WERI-Rb-1 (cell line): Measurements from ENCODE around the gene WDR27.

Experiments used
- DNase-seq: peaks from one replicate; pipeline ENCODE4 v3.0.0-alpha.2; 2020
- H3K27ac ChIP-seq: fragments of 250-450 bp; sonication (Bioruptor Pico); 2 replicates; pipeline ENCODE4 v1.5.1; 2020; ENCODE audit warnings: mild to moderate bottlenecking, moderate library complexity
- H3K27me3 ChIP-seq: fragments of 250-450 bp; sonication (Bioruptor Pico); 2 replicates; pipeline ENCODE4 v1.5.1; 2021; ENCODE audit warnings: mild to moderate bottlenecking, low read depth, moderate library complexity; ENCODE audit not compliant: insufficient read depth, severe bottlenecking
- H3K36me3 ChIP-seq: fragments of 250-450 bp; sonication (Bioruptor Pico); 2 replicates; pipeline ENCODE4 v1.5.1; 2020; ENCODE audit warnings: mild to moderate bottlenecking, moderate library complexity
- H3K4me3 ChIP-seq: 2 replicates; pipeline ENCODE4 v1.5.1; 2011; ENCODE audit warnings: low read depth, mild to moderate bottlenecking, control low read depth, low read length
- H3K9me3 ChIP-seq: fragments of 250-450 bp; sonication (Bioruptor Pico); 2 replicates; pipeline ENCODE4 v1.5.1; 2021; ENCODE audit warnings: mild to moderate bottlenecking, moderate library complexity; ENCODE audit not compliant: severe bottlenecking
- TF ChIP-seq, protein P1 (sequence below): IDR thresholded peaks from 2 replicates; pipeline ENCODE4 v1.5.1; 2011; ENCODE audit warnings: low read depth, mild to moderate bottlenecking, control low read depth, inconsistent platforms, low read length

Gene WDR27

DNA sequence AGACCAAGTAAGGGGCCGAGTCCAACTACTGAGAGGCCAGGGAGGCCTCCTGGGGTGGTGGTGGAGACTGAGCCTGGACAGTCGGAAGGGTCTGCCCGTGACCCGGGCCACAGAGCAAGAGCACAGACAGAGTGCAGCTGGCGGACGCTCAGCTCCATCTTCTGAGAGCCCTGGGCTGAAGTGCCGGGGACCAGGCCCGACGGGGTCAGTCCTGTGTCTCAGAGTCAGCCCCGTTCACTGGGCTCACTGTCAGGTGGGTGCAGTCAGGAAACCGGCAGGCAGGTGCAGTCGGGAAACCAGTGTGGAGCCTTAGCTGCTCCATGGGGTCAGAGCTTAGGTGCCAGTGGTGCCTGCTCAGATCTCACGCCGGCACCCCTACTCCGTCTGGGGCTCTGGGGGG lies 76.5 kb downstream of the WDR27 start:
- Histone ChIP-seq H3K9me3 (no peaks in the 10 kb centered on the region), H3K4me3 (no peak overlapping the region), H3K36me3 (no peaks in the 10 kb centered on the region), H3K27me3 (no peaks in the 10 kb centered on the region), H3K27ac (no peak overlapping the region)
- DNase-seq: no peak
- TF ChIP-seq, protein P1, sequence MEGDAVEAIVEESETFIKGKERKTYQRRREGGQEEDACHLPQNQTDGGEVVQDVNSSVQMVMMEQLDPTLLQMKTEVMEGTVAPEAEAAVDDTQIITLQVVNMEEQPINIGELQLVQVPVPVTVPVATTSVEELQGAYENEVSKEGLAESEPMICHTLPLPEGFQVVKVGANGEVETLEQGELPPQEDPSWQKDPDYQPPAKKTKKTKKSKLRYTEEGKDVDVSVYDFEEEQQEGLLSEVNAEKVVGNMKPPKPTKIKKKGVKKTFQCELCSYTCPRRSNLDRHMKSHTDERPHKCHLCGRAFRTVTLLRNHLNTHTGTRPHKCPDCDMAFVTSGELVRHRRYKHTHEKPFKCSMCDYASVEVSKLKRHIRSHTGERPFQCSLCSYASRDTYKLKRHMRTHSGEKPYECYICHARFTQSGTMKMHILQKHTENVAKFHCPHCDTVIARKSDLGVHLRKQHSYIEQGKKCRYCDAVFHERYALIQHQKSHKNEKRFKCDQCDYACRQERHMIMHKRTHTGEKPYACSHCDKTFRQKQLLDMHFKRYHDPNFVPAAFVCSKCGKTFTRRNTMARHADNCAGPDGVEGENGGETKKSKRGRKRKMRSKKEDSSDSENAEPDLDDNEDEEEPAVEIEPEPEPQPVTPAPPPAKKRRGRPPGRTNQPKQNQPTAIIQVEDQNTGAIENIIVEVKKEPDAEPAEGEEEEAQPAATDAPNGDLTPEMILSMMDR: no peak

DNA sequence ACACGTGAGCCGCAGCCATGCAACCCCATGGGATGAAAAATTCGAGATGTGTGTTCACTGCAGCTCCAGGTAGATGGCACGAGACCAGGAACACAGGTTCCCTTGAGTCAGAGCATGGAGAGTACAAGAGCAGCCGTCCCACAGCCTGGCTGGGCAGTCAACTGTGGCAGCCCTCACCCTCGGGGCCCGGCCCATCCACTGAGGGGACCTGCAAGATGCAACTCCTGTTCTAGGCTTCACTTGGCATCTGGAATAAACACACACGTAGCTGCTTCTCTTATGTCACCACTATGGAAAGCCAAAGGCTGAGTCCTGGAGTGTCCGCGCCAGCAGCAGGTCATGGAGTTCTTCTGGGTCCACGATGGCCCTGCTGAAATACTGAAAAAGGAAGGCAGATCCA lies 77.0 kb downstream of the WDR27 start:
- no peak for DNase-seq
- Histone ChIP-seq H3K4me3 (no peak overlapping the region), H3K9me3 (no peaks in the 10 kb centered on the region), H3K36me3 (no peaks in the 10 kb centered on the region), H3K27me3 (no peaks in the 10 kb centered on the region), H3K27ac (no peak overlapping the region)
- TF ChIP-seq, protein P1: no peak

DNA sequence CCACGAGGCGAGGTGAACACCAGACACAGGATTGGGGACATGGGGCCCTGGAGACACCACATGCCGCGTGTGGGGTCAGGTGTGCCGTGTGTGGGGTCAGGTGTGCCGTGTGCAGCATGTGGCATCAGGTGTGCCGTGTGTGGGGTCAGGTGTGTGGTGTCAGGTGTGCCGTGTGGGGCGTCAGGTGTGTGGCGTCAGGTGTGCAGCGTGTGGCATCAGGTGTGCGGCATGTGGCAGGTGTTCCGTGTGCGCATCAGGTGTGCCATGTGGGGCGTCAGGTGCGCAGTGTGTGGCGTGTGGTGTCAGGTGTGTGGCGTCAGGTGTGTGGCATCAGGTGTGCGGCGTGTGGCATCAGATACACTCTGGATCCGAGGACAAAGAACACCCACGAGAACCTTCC lies 77.9 kb downstream of the WDR27 start:
- DNase-seq: no peak
- TF ChIP-seq, protein P1: no peak
- no peaks in the 10 kb centered on the region for H3K27me3 ChIP-seq
- H3K27ac ChIP-seq: no peak overlapping the region
- no peaks in the 10 kb centered on the region for H3K9me3 ChIP-seq
- H3K4me3 ChIP-seq: no peak overlapping the region
- H3K36me3 ChIP-seq: no peaks in the 10 kb centered on the region

DNA sequence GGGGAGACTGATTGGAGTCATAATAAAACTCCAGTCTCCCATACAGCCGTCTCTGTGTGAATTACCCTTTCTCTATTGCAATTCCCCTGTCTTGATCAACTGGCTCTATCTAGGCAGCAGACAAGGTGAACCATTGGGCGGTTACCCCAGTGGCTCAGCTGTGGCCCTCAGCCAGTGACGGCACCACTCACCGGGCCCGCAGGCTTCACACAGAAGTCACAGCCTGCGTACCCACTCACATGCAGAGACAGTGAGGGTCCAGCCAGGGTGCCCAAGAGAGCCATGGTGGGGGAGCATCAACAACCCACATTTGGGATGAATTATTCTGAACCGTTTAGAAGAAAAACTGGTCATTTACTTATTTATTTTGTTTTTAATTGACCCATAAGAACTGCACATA lies 78.5 kb downstream of the WDR27 start:
- Histone ChIP-seq H3K36me3 (no peaks in the 10 kb centered on the region), H3K4me3 (no peak overlapping the region), H3K27me3 (no peaks in the 10 kb centered on the region), H3K9me3 (no peaks in the 10 kb centered on the region), H3K27ac (no peak overlapping the region)
- TF ChIP-seq, protein P1: no peak
- no peak for DNase-seq

DNA sequence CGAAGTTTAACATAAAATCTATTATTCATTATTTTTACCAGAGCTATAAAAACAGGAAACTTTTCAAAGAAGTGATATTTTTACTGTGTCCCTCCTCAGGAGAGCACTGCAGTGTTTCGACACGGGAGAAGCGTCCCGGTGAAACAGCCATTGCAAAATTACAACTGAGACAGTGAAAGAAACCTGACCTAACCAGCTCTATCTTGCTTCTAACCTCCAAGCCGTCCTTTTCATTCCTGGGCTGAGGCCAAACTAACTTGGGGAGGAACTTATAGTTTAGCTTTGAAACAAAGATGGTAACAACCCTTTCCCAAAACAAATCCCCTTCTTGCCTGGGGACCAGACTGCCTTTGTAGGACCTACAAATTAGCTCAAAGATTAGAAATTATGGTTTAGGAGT lies 79.2 kb downstream of the WDR27 start:
- Histone ChIP-seq H3K27ac (no peak overlapping the region), H3K27me3 (no peaks in the 10 kb centered on the region), H3K4me3 (no peak overlapping the region), H3K9me3 (no peaks in the 10 kb centered on the region), H3K36me3 (no peaks in the 10 kb centered on the region)
- no peak for DNase-seq
- TF ChIP-seq, protein P1: no peak

DNA sequence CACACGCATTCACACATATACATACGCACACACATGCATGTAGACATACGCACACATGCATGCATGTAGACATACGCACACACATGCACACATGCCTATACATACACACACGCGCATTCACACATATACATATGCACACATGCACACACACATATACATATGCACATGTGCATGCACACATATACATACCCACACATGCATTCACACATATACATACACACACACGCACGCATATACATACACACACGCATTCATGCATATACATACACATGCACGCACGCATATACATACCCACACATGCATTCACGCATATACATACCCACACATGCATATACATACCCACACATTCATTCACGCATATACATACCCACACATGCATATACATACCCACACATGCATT lies 80.5 kb downstream of the WDR27 start:
- DNase-seq: no peak
- Histone ChIP-seq H3K27me3 (no peaks in the 10 kb centered on the region), H3K36me3 (no peaks in the 10 kb centered on the region), H3K9me3 (no peaks in the 10 kb centered on the region), H3K4me3 (no peak overlapping the region), H3K27ac (no peak overlapping the region)
- TF ChIP-seq, protein P1: no peak
